Glomerular visceral epithelial cell (primary cell): ENCODE results near the gene FGD5.
A peak's percentile ranks its signal among the peaks of the same experiment; 100 is the strongest.
"Not testable (repeated sequence)": the region's sequence is repeated elsewhere in the genome, so short reads cannot be mapped to it uniquely, and the experiment has no call there.

Experiments
- DNase-seq: peaks from one replicate; pipeline ENCODE4 v3.0.0-alpha.2; 2016; ENCODE audit errors: extremely low spot score

Gene FGD5

GRCh38 chr3:14899993-14900618, 81.3 kb downstream of the FGD5 start:
- DNase-seq = no peak

- DNase-seq = no peak
Measured at GRCh38 chr3:14900881-14901873, 82.4 kb downstream of the FGD5 start.

GRCh38 chr3:14902719-14903118, 84.0 kb downstream of the FGD5 start:
- no peak for DNase-seq

DNA sequence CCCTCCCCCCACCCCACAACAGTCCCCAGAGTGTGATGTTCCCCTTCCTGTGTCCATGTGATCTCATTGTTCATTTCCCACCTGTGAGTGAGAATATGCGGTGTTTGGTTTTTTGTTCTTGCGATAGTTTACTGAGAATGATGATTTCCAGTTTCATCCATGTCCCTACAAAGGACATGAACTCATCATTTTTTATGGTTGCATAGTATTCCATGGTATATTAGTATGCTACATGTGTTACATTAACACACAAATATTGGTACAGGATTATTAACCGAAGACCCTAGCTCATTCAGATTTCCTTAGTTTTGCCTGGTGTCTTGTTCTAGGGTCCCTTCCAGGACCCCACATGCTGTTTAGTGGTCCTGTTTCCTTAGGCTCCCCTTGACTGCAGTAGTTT, 84.7 kb downstream of the FGD5 start:
- not testable (repeated sequence) for DNase-seq

GRCh38 chr3:14905055-14905657, 86.4 kb downstream of the FGD5 start:
- no peak for DNase-seq

- no peak for DNase-seq
Measured at GRCh38 chr3:14906355-14906971, 87.7 kb downstream of the FGD5 start.

- no peak for DNase-seq
Measured at GRCh38 chr3:14907043-14907966, 88.5 kb downstream of the FGD5 start.

GRCh38 chr3:14909250-14909649, 90.5 kb downstream of the FGD5 start:
- DNase-seq = no peak

- DNase-seq = no peak
Measured at GRCh38 chr3:14911651-14912050, 92.9 kb downstream of the FGD5 start.

GRCh38 chr3:14913071-14913925, 94.5 kb downstream of the FGD5 start:
- no peak for DNase-seq

- DNase-seq = no peak
Measured at GRCh38 chr3:14913926-14914778, 95.4 kb downstream of the FGD5 start.

DNA sequence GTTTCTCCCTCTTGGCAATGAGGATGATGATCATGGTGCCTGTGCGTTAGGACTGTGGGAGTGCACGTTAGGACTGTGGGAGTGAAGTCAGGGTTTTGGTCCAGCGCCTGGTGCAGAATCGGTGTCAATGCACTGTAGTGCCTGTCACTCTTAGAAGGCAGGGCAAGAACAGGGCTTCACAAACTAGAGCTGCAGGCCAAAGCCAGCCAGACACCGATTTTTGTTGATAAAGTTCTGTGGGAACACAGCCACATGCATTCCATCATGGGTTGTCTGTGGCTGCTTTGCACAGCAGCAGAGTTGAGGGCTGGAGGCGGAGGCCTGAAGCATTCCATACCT, 96.0 kb downstream of the FGD5 start:
- DNase-seq = no peak

DNA sequence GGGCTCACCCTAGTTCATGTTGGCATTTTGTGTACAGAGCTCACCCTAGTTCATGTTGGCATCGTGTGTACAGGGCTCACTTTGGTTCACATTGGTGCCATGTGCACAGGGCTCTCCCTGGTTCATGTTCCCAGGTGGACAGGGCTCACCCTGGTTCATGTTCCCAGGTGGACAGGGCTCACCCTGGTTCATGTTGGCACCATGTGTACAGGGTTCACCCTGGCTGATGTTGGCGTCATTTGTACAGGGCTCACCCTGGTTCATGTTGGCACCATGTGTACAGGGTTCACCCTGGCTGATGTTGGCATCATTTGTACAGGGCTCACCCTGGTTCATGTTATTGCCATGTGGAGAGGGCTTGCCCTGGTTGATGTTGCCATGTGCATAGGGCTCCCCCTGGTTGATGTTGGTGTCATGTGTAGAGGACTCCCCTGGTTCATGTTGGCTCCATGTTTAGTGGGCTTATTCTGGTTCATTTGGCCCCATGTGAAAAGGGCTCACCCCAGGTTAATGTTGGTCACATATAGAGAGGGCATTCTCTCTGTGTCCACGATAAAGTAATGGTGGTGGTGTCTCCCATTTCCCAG, 97.0 kb downstream of the FGD5 start:
- DNase-seq = no peak

DNA sequence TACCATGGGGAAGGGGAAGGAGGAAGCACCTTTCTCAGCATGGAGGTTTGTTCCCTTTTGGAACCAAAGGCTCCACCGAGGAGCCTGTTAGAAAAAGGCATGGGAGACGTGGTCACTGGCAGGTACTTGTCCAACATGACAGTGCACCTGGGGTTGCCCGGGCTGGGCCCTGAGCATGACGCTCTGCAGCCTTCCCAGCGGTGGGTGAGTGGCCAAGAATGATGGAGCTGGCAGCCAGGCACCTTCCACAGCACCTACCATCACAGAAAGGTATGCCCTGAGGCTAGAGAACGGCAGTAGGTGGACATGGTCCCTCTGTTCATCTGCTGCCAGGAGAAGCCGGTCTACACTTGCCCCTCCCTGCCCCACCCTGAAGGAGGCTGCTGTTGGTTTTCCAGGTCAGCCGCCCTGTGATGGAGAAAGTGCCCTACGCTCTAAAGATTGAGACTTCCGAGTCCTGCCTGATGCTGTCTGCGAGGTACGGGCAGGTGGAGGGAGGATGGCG, 99.6 kb downstream of the FGD5 start:
- DNase-seq = no peak

DNA sequence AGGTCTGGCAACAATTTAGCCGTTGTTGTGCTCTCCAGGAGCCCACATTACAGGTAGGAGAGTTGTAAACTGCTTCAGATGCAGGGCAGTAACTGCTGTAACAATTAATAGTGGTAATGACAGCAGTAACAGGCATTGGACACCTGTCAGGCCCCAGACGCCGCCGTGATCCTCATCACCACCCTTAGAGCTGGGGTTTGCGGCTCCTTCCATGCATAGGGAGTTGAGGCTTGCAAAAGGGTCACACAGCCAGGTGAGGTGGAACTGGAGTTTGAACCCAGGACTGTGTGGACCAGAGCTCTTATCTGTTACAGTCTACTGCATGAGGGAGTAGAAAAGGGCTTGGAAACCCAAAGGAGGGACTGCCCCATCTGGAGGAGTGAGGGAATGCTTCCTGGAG, 101.8 kb downstream of the FGD5 start:
- DNase-seq = no peak

GRCh38 chr3:14921034-14921616, 102.4 kb downstream of the FGD5 start:
- DNase-seq = peak; percentile 88

- peak; percentile 16 for DNase-seq
Measured at GRCh38 chr3:14921811-14922705, 103.3 kb downstream of the FGD5 start.
